NCI-H526 (cell line): ENCODE measurements around the gene LRRC38.
"Not testable (repeated sequence)": the region's sequence is repeated elsewhere in the genome, so short reads cannot be mapped to it uniquely, and the experiment has no call there.

ENCODE experiments used
- DNase-seq, 2 experiments: peaks; one replicate each; lab custom pipeline; 2025; lab: John Stamatoyannopoulos, UW

LRRC38 gene, protein sequence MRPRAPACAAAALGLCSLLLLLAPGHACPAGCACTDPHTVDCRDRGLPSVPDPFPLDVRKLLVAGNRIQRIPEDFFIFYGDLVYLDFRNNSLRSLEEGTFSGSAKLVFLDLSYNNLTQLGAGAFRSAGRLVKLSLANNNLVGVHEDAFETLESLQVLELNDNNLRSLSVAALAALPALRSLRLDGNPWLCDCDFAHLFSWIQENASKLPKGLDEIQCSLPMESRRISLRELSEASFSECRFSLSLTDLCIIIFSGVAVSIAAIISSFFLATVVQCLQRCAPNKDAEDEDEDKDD

DNA sequence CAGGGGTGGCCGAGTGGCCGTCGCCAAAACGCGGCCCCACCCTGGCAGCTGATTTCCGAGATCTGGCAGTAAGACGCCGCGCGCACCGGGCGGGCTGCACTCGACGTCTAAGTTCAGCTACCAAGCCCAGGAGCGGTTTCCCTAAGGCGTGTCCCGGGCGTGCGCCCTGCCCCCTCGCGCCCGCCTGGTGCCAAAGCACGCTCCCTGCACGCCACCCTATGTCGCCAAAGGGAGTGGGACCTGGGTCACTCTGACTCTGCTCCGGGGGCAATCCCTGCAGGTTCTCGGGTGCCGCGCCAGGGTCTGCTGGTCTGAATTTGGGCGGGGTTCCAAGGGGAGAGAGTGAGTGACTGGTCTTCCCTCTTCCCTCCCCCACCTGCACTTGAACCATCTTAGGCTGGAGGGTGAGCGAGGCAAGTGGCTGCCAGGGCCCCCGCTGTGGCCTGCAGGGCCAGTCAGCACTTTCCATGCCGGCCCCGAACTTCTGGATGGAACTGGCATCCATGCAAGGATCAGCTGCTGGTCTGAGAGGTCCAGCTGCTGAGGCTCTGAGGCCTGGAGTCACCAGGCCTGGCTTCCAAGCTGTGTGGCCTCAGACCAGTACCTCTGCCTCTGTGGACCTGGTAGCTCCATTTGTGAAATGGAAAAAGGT, at the start of gene LRRC38:
Gene LRRC38, minus strand, starts transcription at position 109 of the 652 bp plus-strand sequence. CDS start 410 bp downstream, outside the sequence.
- peak in 1 of 2 experiments; percentile 29 for DNase-seq

DNA sequence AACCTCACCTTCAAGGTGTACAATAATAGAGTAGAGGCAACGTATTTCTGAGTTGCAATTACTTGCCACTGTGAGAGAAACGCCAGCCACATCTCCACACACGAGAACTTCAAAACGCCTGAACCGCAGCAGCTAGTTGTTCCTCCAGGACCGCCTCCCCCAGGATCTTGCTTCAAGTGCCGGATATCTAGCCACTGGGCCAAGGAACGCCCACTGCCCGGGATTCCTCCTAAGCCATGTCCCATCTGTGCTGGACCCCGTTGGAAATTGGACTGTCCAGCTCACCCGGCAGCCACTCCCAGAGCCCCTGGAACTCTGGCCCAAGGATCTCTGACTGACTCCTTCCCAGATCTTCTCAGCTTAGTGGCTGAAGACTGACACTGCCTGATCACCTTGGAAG, 49.2 kb upstream of the LRRC38 start:
- DNase-seq: not testable (repeated sequence)

DNA sequence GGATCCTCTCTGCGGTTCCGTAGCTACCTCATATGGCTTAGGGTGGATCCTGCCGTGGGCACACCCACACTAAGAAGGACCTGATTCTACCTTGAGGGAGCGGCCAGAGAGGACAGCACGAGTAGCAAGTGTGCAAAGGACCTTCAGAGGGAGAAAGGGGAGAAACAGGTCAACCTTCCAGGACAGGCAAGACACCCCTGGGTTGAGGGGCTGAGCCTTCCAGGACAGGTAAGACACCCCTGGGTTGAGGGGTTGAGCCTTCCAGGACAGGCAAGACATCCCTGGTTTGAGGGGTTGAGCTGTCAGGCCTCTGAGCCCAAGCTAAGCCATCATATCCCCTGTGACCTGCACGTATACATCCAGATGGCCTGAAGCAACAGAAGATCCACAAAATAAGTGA, 46.7 kb upstream of the LRRC38 start:
- no peak for DNase-seq

GRCh38 chr1:13556224-13556764, 42.5 kb upstream of the LRRC38 start:
- DNase-seq: no peak

DNA sequence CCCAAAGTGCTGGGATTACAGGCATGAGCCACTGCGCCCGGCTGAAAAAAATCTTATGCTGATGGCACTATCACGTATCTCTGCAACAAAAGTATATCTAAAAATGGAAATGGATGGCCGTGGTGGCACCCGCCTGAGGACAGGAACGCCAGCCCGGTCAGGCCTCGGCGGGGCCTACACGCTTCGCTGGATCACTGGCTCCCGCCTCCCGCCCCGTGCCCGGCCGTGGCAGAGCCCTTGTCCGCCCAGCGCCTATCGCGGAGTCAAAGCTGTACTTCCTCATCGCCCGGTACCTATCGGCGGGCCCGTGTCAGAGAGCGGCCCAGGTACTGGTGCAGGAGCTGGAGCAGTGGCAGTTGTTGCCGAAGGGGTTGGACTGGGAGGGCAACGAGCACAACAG, 41.0 kb upstream of the LRRC38 start:
- DNase-seq: no peak

GRCh38 chr1:13550663-13551062, 36.9 kb upstream of the LRRC38 start:
- no peak for DNase-seq

GRCh38 chr1:13549521-13549920, 35.7 kb upstream of the LRRC38 start:
- DNase-seq: no peak

GRCh38 chr1:13549021-13549420, 35.2 kb upstream of the LRRC38 start:
- DNase-seq: no peak

DNA sequence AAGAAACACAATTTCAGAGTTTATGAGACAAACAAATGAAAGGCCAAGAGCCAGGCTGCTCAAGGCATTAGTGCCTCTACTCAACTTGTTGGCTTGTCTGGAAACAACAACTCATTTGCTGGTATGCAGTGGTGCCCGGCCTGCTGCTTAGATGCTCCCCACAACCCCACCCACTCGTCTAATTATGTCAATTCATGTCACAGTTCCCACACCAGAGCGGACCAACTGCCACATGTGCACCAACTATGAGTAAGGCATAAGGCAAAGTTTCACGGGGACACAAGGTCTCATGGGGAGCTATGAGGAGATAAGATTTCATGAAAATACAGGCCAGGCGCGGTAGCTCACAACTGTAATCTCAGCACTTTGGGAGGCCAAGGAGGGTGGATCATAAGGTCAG, 34.5 kb upstream of the LRRC38 start:
- DNase-seq: no peak

GRCh38 chr1:13546791-13547190, 33.0 kb upstream of the LRRC38 start:
- DNase-seq: no peak

GRCh38 chr1:13544221-13544556, 30.4 kb upstream of the LRRC38 start:
- no peak for DNase-seq

- peak in 1 of 2 experiments; percentile 57 for DNase-seq
Observed at GRCh38 chr1:13543451-13544220, 29.8 kb upstream of the LRRC38 start.

DNA sequence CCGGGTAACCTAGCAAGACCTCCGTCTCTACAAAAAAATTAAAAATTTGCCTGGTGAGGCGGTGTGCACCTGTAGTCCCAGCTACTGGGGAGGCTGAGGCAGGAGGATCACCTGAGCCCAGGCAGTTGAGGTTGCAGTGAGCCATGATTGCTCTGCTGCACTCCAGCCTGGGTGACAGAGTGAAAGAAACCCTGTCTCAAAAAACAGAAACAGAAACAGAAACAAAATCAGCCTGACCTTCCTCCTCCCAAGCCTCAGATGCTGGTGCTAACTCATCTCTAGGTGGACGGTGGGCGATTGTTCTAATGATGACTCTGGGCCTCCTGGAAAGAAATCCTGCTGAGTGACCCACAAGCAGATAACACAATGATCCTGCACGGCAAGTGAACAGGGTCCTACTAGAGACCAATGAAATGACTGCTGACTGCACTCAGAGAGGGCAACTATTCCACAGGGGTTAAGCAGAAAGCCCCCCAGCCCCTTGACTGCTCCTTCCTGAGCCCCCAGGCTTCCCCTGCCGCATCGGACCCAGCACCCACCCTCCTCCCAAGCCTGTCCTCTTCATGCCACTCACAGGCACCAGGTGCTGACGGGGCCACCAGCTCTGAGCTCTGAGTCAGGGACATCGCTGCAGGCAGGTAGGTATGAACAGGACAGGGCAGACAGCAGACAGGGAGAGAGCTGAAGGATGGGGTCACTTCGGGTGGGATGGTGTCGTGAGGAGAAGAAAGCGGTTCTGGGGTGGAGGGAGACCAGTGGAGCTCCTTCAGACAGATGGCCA, 27.8 kb upstream of the LRRC38 start:
- DNase-seq: no peak

GRCh38 chr1:13540866-13541265, 27.1 kb upstream of the LRRC38 start:
- DNase-seq: no peak

DNA sequence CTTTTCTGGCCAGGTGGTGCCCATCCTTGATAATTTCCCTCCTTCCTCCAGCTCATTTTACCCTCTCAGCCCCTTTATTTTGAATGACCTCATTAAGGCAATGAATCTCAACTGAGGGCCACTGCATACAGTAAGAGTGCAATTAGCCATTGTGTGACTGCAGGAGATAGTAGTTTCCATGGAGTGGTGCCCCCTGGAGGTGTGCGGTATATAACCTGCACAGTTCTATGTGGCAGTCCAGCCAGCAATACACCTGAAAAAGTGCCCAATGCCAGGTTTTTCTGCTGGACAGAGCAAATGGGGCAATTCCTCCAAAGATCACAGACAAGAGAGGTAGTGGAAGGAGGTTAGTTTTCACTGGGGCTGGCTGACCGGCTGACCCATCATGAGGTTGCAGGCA, 25.9 kb upstream of the LRRC38 start:
- no peak for DNase-seq

DNA sequence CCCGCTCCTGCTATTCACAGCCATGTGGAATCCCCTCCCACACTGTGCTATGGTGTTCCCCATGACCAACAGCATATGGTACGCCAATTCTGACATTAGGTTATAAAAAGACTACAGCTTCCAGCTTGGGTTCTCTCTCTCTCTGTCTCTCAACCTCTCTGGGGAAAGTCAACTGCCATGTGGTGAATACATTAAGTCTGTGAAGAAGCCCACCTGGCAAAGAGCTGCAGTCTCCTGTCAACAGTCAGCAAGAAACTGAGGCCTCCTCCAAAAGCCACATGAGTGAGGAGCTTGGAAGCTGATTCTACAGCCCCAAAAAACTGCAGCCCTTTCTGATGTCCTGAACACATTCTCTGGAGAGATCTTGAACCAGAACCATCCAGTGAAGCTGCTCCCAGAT, 25.0 kb upstream of the LRRC38 start:
- DNase-seq: no peak

GRCh38 chr1:13536571-13536970, 22.8 kb upstream of the LRRC38 start:
- DNase-seq: no peak

GRCh38 chr1:13535227-13535626, 21.4 kb upstream of the LRRC38 start:
- DNase-seq: no peak

- DNase-seq: no peak
Observed at GRCh38 chr1:13528320-13528719, 14.5 kb upstream of the LRRC38 start.

GRCh38 chr1:13523780-13524477, 10.1 kb upstream of the LRRC38 start:
- no peak for DNase-seq

DNA sequence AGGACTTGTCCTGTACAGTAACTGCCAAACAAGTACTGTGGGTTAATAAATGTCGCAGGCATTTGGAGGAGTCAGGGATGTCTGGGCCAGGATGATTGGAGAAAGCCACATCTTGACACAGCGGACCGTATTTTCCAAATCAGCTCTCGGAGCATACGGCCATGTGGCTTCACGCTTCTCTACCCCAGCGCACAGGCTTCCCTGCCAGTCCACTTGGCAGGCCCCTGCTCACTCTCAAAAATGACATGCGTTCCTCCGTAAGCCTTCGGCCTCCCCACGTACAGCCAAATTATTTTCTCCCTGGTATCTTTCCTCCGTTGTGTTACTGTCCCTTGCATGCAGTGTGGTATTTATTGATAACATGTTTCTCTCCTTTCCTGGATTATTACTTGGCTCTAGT, 7.2 kb upstream of the LRRC38 start:
- DNase-seq: no peak
